OCI-LY1 (cell line): ENCODE data around the gene NKX2-1.

Experiments
- H2AFZ ChIP-seq: fragments of 200-600 bp; sonication (generic), shearing (Covaris generic); 2 replicates; pipeline ENCODE4 v1.6.0; 2014; ENCODE audit warnings: antibody characterized with exemption, mild to moderate bottlenecking, low read length
- H3F3A ChIP-seq: fragments of 200-600 bp; sonication (generic), shearing (Covaris generic); 2 replicates; pipeline ENCODE4 v1.6.0; 2014; ENCODE audit warnings: mild to moderate bottlenecking, antibody characterized with exemption, low read length, moderate library complexity; ENCODE audit not compliant: insufficient read depth
- H3K27ac ChIP-seq: fragments of 200-600 bp; sonication (generic); 2 replicates; pipeline ENCODE4 v1.5.1; 2014; ENCODE audit warnings: low read length, mixed run types, mild to moderate bottlenecking, low read depth; ENCODE audit not compliant: poor library complexity, severe bottlenecking
- H3K27me3 ChIP-seq: fragments of 200-600 bp; sonication (generic); 2 replicates; pipeline ENCODE4 v1.6.0; 2014; ENCODE audit warnings: antibody characterized with exemption, mild to moderate bottlenecking, low read length, moderate library complexity; ENCODE audit not compliant: insufficient read depth
- H3K36me3 ChIP-seq: fragments of 200-600 bp; sonication (generic); 2 replicates; pipeline ENCODE4 v1.6.1; 2014; ENCODE audit warnings: mild to moderate bottlenecking, antibody characterized with exemption, low read length, moderate library complexity, mixed read lengths; ENCODE audit not compliant: insufficient read depth
- H3K4me1 ChIP-seq: fragments of 200-600 bp; sonication (generic); 2 replicates; pipeline ENCODE4 v1.5.1; 2014; ENCODE audit warnings: mild to moderate bottlenecking, low read length, moderate library complexity; ENCODE audit not compliant: insufficient read depth, severe bottlenecking
- H3K4me2 ChIP-seq: fragments of 200-600 bp; sonication (generic), shearing (Covaris generic); 2 replicates; pipeline ENCODE4 v1.6.1; 2014; ENCODE audit warnings: low read length
- H3K4me3 ChIP-seq: fragments of 200-600 bp; sonication (generic); 2 replicates; pipeline ENCODE4 v1.5.1; 2014; ENCODE audit warnings: low read length, low read depth, mild to moderate bottlenecking, mixed read lengths; ENCODE audit not compliant: poor library complexity, severe bottlenecking
- H3K79me2 ChIP-seq: fragments of 200-600 bp; shearing (Covaris generic); 2 replicates; pipeline ENCODE4 v1.6.1; 2016; ENCODE audit warnings: mixed run types, low read length, mixed read lengths; ENCODE audit not compliant: insufficient read depth
- H3K9ac ChIP-seq: fragments of 200-600 bp; sonication (generic), shearing (Covaris generic); 2 replicates; pipeline ENCODE4 v1.6.1; 2014; ENCODE audit warnings: mild to moderate bottlenecking, low read length, mixed read lengths
- H3K9me2 ChIP-seq: fragments of 200-600 bp; sonication (generic), shearing (Covaris generic); 2 replicates; pipeline ENCODE4 v1.6.1; 2014; ENCODE audit warnings: low read depth, mild to moderate bottlenecking, low read length, mixed read lengths
- H3K9me3 ChIP-seq: fragments of 200-600 bp; shearing (Covaris generic); 2 replicates; pipeline ENCODE4 v1.6.1; 2014; ENCODE audit warnings: low read length, mixed read lengths
- H4K20me1 ChIP-seq: fragments of 200-600 bp; sonication (generic), shearing (Covaris generic); 2 replicates; pipeline ENCODE4 v1.6.0; 2016; ENCODE audit warnings: mild to moderate bottlenecking, low read length; ENCODE audit not compliant: insufficient read depth
- EZH2 ChIP-seq: fragments of 200-600 bp; sonication (generic), shearing (Covaris generic); IDR thresholded peaks from 2 replicates; pipeline ENCODE4 v1.8.0; 2017; ENCODE audit warnings: borderline replicate concordance, mixed run types, mild to moderate bottlenecking, antibody characterized with exemption, low read length, moderate library complexity, mixed read lengths
- TF ChIP-seq, protein P1 (sequence below): fragments of 200-600 bp; sonication (generic), shearing (Covaris generic); IDR thresholded peaks from 2 replicates; pipeline ENCODE4 v1.5.1; 2017; ENCODE audit warnings: mild to moderate bottlenecking, antibody characterized with exemption, low read length, moderate library complexity, mixed read lengths

The NKX2-1 gene

DNA sequence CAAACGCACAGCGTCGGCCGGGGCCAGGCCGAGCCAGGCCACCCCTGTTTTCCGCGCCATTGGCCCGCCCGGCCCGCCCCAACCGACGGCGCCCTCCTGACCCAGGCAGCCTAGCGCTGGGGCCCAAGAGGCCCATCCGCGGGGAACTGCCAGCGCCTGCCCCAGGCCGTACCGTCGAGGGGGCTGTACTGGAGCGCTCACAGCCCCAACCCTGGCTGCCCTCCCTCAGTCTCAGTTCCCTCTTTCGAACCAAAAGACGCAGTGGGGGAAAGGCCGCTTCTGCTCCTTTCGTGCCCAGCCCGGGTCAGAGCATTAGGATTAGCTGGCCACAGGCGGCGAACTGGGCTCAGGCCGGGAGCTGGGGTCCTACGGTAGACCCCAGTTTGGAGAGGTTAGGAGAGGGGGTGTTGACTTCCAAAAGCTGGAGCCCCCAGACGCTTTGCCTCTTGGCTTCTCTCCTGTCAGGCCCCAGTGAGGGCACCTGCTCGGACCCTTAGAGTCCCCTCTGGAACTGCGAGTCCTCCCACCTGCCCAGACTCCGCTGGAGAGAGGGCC, 1.9 kb downstream of the NKX2-1 start:
- no peaks in the 10 kb centered on the region for H3K27me3 ChIP-seq
- H3K9me3 ChIP-seq = no peaks in the 10 kb centered on the region
- H3K36me3 ChIP-seq = no peaks in the 10 kb centered on the region

DNA sequence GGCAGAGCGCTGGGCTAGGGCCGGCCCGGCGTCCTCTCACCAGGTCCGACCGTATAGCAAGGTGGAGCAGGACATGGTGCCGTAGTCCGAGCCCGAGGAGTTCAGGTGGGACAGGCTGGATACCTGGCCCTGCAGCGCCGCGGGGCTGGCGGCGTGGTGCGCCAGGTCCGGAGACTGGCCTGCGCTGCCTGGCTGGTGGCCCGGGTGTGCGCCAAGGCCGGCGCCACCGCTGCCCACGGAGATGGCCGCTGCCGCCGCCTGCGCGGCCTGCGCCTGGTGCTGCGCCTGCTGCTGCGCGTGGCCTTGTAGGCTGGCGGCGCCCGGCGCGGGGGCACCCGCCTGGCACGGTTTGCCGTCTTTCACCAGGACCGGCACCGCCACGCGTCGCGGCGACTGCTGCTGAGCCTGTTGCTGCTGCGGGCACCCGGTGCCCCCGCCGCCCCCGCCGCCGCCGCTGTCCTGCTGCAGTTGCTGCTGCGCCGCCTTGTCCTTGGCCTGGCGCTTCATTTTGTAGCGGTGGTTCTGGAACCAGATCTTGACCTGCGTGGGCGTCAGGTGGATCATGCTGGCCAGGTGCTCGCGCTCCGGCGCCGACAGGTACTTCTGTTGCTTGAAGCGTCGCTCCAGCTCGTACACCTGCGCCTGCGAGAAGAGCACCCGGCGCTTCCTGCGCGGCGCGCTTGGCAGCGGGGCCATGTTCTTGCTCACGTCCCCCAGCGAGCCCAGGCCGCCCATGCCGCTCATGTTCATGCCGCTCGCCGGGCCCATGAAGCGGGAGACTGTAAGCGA, 2.6 kb downstream of the NKX2-1 start:
- no peaks in the 10 kb centered on the region for H3F3A ChIP-seq
- no peak overlapping the region for H3K4me3 ChIP-seq
- H3K4me1 ChIP-seq = no peaks in the 10 kb centered on the region
- no peaks in the 10 kb centered on the region for H3K9me2 ChIP-seq
- no peak overlapping the region for H3K4me2 ChIP-seq
- no peaks in the 10 kb centered on the region for H4K20me1 ChIP-seq
- no peaks in the 10 kb centered on the region for H3K36me3 ChIP-seq
- H3K9ac ChIP-seq = no peak overlapping the region
- no peak overlapping the region for H2AFZ ChIP-seq
- H3K9me3 ChIP-seq = no peaks in the 10 kb centered on the region
- H3K27ac ChIP-seq = no peak overlapping the region
- TF ChIP-seq, protein P1, sequence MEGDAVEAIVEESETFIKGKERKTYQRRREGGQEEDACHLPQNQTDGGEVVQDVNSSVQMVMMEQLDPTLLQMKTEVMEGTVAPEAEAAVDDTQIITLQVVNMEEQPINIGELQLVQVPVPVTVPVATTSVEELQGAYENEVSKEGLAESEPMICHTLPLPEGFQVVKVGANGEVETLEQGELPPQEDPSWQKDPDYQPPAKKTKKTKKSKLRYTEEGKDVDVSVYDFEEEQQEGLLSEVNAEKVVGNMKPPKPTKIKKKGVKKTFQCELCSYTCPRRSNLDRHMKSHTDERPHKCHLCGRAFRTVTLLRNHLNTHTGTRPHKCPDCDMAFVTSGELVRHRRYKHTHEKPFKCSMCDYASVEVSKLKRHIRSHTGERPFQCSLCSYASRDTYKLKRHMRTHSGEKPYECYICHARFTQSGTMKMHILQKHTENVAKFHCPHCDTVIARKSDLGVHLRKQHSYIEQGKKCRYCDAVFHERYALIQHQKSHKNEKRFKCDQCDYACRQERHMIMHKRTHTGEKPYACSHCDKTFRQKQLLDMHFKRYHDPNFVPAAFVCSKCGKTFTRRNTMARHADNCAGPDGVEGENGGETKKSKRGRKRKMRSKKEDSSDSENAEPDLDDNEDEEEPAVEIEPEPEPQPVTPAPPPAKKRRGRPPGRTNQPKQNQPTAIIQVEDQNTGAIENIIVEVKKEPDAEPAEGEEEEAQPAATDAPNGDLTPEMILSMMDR = no peak
- TF ChIP-seq EZH2 = no peak
- H3K27me3 ChIP-seq = no peaks in the 10 kb centered on the region
- H3K79me2 ChIP-seq = no peaks in the 10 kb centered on the region

More for the DNA sequence above, 1.9 kb downstream of the NKX2-1 start:
- Histone ChIP-seq H4K20me1 (no peaks in the 10 kb centered on the region), H3K9ac (no peak overlapping the region), H3K4me1 (no peaks in the 10 kb centered on the region), H2AFZ (no peak overlapping the region), H3K27ac (no peak overlapping the region), H3K4me2 (no peak overlapping the region), H3K4me3 (no peak overlapping the region), H3F3A (no peaks in the 10 kb centered on the region), H3K79me2 (no peaks in the 10 kb centered on the region), H3K9me2 (no peaks in the 10 kb centered on the region)
- TF ChIP-seq EZH2 = no peak
- TF ChIP-seq, protein P1 = no peak

DNA sequence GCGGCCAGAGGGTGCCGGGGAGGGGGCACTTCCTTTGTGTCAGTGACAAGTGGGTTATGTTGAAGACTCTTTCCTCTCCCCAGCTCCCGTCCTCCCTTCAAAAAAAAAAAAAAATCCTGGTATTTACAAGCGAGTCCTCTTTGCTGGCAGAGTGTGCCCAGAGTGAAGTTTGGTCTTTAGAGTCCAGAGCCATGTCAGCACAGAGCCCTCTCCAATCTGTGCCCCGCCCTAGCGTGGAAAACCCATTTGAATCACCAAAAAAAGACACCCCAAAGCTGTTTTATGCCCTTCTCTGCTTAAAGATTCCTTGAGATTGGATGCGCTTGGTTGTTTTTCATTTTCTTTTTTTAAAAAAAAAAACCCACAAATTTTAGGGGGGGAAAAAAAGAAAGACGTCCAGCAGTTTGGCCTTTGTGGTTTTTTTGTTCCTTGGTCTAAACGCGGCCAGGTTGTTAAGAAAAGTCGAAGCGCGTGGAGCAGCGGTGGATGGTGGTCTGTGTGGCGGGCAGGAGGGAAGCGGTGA, 3.3 kb downstream of the NKX2-1 start:
- H3K79me2 ChIP-seq = no peaks in the 10 kb centered on the region
- no peaks in the 10 kb centered on the region for H4K20me1 ChIP-seq
- no peak overlapping the region for H3K4me2 ChIP-seq
- no peak overlapping the region for H3K9ac ChIP-seq
- H3F3A ChIP-seq = no peaks in the 10 kb centered on the region
- no peaks in the 10 kb centered on the region for H3K9me3 ChIP-seq
- H3K27me3 ChIP-seq = no peaks in the 10 kb centered on the region
- no peak overlapping the region for H2AFZ ChIP-seq
- H3K4me3 ChIP-seq = no peak overlapping the region
- no peaks in the 10 kb centered on the region for H3K4me1 ChIP-seq
- H3K9me2 ChIP-seq = no peaks in the 10 kb centered on the region
- H3K27ac ChIP-seq = no peak overlapping the region
- no peaks in the 10 kb centered on the region for H3K36me3 ChIP-seq
- TF ChIP-seq EZH2 = no peak
- TF ChIP-seq, protein P1 = no peak
